Stimulated activated CD8-positive, alpha-beta memory T cell treated with anti-CD3 and anti-CD28 coated beads, Interleukin-15, amount 100 ng/mL, for 24 hours (primary cell): ENCODE results near the gene EEFSEC.
A peak's percentile ranks its signal among the peaks of the same experiment; 100 is the strongest.

Experiments
- DNase-seq: peaks from one replicate; pipeline ENCODE4 v3.0.0-alpha.2; 2020; ENCODE audit warnings: low read depth

Gene EEFSEC, protein sequence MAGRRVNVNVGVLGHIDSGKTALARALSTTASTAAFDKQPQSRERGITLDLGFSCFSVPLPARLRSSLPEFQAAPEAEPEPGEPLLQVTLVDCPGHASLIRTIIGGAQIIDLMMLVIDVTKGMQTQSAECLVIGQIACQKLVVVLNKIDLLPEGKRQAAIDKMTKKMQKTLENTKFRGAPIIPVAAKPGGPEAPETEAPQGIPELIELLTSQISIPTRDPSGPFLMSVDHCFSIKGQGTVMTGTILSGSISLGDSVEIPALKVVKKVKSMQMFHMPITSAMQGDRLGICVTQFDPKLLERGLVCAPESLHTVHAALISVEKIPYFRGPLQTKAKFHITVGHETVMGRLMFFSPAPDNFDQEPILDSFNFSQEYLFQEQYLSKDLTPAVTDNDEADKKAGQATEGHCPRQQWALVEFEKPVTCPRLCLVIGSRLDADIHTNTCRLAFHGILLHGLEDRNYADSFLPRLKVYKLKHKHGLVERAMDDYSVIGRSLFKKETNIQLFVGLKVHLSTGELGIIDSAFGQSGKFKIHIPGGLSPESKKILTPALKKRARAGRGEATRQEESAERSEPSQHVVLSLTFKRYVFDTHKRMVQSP

DNA sequence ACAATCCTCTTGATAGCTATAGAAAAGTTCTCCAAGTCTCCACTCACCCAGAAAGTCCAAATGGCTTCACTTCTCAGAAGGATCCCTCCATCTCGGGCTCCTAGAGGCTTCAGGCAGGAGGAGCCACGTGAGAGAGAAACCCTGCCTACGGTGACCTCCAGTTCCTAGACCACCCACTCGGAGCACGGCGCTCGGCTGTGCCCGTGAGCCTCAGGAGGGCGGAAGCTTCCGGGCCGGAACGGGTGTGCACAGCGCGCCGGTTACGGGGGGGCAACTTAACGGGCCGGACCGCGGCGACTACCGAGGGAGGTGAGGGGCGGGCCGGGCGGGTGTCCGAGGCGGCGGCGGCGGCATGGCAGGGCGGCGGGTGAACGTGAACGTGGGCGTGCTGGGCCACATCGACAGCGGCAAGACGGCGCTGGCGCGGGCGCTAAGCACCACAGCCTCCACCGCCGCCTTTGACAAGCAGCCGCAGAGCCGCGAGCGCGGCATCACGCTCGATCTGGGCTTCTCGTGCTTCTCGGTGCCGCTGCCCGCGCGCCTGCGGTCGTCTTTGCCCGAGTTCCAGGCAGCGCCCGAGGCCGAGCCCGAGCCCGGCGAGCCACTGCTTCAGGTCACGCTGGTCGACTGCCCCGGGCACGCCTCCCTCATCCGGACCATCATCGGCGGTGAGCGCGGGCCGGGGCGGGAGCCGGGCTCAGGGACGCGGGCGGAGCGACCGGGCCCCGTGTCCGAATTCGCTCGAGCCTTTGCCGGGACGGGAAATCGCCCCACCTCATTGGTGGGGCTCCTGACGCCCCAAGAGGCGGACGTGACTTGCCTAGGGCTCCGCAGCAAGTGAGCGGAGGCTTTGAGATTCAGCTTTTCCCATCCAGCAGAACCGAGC, at the start of gene EEFSEC:
EEFSEC (plus strand) TSS at position 326 of the 886 bp plus-strand sequence; CDS start at position 353, 27 bp downstream.
- peak; percentile 75 for DNase-seq

DNA sequence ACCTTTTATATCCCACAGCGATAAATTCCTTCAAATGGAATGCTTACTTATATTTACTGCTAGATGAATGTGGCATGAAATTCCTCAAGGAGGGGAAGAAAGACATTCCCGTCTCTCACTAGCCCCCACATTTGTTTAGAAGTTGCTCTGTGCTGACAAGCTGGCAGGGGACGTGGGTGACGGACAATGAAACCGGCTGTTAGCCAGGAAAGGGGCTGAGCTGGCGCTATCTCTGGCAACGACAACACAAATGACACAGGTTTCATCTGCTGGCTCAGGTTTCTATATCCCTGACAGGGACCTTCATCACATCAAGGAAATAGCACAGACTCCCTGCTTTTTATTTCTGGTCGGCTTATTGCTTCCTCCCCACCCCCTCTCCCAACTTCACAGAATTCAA, 45.4 kb upstream of the EEFSEC start:
- no peak for DNase-seq

DNA sequence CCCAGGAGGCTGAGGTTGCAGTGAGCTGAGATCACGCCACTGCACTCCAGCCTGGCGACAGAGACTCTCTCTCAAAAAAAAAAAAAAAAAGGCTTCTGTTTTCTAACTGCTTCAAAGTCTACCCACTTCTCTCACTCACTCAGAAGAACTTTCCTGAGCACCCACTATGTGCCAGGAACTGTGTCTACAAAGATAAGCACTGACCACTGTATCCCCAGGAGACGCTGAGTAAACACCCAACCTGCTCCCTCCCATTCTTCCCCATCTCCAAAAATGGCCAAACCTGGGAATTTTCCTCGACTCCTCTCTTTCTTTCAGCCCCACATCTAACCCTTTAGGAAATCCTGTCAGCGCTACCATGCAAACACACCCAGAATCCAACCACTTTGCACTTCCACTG, 42.1 kb upstream of the EEFSEC start:
- no peak for DNase-seq

DNA sequence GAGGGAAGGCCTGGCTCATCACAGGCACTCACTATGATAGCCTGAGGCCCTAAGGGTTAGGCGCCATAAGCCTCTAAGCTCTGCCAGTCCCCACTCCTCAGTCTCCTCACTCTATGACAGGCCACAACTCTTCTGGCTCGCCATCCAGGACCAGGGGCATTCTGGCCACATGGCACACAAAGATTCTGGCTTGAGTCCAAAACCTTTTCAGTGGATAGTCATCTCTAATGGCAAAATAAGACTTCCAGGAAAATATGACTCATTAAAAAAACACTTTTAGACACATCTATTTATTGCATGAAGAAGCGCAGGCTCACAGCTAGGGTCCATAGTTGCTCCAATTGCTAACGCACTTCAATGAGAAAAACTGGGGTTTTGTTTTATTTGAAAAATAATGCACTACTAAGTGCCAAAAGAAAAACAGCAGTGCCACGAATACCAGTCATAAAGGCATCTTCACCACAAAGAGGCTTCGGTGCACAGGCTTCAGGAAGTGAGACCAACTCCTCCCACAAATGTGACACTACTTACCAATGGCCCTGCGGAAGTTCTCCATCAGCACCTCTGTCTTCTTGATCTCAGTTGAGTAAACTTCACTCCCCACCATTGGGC, 40.8 kb upstream of the EEFSEC start:
- DNase-seq: no peak

DNA sequence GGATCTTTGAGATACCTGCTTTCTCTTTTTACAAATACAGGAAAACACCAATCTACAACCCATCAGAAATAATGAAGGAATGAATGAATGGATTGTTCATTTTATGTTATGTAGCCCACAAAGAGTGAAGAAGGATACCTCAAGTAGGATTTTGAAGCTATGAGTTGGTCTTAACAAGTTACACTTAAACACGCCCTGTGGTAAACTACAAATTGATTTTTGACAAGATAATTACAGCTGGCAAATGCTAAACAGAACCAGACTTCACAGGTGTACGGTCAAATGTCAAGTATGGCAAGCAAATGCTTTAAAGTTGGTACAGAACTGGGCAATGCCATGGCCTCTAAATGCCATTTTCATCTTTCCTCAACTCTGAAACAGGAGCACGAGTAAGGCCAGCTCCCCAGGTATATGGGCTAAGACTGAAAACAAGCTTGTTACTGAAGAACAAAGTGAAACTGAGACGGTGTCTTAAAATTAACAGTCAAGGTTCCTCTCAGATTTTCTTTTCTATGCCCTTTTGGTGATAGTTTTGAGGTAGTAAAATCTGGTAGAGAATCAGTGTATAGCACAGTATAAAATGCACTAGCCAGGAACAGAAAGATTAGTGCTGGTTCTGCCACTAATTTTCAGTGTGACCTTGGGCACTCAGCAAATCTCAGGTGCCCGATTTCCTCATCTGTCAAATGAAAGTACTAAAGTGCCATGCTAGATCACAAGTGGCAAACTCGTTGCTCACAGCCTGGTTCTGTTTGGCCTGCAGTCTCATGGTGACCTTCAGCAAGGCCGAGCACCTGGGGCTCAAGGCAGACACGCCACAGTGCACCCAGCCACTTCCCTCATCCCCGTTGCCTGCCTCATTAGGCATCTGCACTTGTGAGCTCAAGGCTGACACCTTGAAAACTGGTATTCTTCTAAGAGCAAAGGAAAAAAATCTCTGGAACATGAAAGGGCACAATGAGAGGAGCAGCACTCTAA, 39.2 kb upstream of the EEFSEC start:
- no peak for DNase-seq

DNA sequence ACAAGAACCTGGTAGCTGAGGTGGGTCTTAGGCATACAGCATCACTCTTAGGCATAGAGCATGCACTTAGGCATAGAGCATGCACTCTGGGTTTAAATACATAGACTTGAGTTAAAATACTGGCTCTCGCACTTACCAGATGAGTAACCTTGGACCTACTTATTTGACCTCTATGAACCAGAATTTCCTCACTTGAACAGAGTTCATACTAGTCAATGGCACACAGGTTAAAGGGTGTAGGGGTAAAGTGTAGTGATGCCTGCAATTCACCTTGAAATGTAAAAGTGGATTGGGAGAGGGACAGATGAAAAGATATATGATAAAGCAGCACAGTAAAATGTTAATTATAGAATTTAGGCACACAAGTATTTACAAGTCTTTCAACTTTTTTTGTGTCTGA, 31.3 kb upstream of the EEFSEC start:
- DNase-seq: no peak

DNA sequence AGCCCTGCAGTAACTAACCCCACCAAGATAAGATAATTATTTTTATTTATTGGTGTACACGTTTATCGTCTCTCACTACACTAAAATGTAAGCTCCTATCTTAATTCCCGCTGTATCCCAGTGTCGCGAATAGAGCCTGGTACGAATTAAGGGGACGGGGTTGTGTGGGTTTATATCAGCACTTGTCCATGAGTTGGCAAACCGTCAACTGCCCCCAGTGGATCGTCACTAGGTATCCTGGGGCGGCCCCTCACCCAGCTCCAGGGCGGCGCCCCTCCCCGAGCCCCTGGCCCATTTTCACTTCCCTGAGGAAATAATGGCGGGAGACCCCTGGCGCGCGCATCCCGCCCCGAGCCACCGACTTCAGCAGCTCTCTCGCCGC, 30.1 kb upstream of the EEFSEC start:
- DNase-seq: no peak

DNA sequence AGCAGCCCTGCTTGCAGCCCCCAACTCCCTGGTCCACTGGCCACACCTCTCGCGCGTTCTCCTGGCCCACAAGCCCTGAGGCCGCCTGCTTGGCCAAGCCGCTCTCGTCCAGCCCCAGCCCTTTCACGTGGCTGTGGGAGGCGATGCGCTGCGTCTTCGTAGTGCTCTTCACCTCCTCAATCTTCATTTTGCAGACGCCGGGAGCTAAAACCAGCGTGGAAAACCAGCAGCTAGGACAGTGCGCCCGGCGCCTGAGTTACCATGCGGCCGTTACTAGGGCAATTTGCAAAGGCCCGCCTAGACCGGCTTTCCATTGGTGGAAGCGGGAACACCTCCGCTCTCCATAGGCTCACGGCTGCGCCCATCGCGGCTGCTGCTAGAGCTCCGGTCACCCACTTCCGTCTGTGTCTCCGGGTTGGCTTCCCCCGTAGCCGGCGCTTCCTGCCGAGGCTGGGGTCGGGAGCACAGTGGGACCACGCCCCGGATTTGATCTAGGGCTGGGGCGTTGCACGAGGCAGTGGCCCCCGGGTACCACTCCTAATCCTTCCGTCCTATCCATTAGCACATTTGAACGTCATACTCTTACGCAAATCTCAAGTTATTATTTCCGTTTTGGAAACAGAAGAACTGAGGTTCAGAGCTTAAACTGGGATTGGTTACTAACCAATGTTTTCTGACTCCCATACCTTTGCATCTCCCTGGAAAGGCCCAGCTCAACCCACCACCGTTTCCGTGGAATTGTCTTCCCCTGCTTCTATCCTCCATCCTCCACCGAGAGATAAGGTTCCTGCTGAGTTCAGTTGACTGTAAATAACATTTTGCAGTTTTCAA, 29.5 kb upstream of the EEFSEC start, which contains the start of gene RUVBL1:
RUVBL1 (minus strand) TSS at position 275 of the 831 bp plus-strand sequence; CDS start at position 187, 88 bp downstream.
- peak; percentile 83 for DNase-seq

DNA sequence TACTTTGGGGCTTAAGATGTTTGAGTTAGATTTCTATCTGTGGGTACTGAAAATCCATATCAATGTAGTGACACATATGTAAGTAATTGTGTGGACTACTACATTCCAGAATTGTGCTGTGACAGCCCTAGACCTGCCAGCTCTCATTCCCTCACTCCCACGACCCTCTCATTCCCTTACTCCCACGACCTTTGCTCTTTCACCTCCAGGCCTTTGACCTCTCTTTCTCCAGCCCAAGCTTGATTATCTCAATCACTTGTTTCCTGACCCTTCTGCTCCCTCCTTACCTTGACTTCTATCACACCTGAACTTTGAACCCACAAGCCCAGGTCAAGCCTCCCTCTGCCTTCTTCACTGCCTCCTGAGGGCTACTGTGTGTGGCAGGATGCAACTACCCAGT, 26.0 kb upstream of the EEFSEC start:
- DNase-seq: no peak

DNA sequence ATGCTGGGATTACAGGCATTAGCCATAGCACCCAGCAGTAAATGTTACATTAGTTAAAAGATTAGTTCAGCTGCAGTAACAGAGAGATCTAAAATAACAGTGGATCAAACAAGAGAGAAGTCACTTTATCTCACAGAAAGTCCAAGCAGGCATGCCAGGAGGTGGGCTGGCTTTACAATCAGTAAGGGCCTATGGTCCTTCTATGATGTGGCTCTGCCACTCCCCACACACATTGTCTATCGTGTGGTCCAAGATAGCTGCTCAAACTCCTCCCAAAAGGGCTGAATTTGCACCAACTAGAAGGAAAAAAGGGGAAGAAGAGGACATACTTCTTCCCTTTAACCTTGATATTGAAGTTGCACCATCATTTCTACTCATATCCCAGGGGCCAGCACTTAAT, 25.0 kb upstream of the EEFSEC start:
- no peak for DNase-seq

DNA sequence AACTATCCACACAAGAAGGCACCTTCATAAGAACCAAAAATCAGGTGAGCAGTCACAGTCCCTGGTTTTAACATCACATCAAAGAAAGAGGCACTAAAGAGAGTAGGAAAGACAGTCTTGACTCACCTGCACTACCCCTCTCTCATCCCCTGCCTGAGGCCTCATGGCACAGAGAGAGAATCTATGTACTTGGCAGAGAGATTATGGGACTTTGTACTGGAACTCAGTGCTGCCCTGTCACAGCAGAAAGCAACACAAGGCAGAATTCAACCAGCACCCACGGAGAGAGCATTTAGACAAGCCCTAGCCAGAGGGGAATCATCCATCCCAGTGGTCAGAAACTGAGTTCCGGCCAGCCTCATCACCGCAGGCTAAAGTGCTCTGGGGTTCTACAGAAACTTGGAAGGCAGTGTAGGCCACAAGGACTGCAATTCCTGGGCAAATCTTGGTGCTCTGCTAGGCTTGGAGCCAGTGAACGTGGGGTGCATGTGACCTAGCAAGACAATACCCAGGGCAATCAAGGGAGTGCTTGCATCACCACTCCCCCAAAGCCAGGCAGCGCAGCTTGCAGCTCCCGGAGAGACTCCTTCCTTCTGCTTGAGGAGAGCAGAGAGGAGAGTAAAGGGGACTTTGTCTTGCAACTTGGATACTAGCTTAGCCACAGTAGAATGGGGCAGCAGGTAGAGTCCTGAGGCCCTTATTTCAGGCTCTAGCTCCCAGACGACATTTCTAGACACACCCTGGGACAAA, 21.2 kb upstream of the EEFSEC start:
- no peak for DNase-seq

DNA sequence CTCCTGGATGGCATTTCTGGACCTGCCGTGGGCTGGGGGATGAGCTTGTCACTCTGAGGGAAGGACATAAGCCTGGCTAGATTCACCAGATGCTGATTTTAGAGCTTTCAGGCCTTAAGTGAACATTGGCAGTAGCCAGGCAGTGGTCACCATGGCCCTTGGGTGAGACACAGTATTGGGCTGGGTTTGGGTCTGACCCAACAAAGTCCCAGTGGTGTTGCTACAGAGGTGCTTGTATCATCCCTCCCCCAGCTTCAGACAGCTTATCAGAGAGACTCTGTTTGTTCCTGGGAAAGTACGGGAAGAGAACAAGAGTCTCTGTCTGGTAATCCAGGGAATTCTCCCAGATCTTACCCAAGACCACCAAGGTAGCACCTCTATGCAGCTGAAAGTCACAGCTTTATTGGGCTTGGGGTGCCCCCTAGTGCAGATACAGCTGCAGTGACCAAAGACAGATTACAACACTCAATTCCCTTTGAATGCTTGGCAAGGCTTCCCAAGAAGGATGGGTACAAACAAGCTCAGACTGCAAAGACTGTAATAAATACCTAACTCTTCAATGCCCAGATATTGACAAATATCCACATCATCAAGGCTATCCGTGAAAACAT, 19.9 kb upstream of the EEFSEC start:
- no peak for DNase-seq

DNA sequence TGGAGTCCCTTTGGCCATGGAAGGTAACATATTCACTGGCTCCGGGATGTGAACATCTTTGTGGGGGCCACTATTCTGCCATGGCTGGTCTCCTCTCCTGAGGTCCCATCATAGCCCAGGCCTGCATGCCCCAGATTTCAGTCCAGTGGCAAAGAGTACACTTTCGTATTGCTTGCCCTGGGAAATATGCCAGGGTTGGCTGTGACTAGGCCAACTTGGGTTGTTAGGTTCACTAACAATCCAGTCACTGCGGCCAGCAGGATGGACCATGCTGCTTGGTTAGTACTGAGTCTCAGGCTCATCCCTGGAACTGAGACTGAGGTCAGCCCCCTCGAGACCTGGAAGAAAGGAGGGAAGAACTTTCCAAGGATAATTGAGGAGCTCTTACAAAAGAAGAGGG, 9.8 kb upstream of the EEFSEC start:
- no peak for DNase-seq

DNA sequence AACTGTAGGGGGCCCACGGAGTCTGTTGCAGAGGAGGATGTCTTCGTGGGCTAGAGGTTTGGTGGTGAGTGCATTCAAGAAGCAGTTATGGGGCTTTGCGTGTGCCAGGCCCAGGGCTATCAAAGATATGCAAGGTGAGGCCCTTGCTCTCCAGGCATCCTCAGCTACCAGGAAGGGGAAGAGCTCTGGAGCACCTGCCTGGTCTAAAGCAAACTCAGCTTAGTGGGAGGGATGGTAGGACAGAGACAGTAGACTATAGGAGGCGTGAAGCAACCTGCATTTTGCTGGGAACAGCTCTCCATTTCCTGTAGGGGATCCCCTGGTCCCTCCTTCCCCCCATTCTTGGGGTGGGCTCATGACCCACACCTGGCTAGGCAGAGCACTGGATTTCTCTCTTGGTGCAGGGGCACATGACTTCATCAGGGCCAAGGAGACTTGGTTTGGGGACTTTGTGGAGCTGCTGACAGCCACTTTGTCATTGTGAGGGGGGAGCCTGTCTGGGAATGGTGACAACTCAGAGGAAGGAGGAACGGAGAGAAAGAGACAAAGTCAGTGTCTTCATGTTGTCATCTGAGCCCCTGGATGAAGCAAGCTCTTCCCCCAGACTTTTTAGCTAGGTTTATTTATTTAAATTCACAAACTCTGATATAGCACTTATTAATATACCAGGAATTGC, 8.6 kb upstream of the EEFSEC start:
- DNase-seq: no peak

DNA sequence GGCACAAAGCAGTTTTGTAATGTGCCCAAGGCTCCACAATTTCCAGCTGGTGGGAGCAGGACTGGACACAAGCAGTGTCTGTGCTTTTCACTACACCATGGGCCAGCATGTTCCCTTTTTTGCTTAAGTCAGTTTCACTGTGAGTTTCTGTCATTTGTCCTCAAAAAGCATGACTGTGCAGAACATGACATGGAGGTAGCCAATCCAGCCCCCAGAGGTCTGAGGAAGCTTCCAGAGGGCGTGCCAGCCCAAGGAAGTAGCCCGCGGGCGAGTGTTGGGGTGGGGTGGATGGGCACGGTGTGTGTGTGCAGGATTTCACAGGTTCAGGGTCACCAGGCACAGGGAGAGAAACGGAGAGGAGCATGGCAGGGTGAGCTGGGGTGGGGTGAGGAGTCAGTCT, 8.0 kb upstream of the EEFSEC start:
- no peak for DNase-seq

DNA sequence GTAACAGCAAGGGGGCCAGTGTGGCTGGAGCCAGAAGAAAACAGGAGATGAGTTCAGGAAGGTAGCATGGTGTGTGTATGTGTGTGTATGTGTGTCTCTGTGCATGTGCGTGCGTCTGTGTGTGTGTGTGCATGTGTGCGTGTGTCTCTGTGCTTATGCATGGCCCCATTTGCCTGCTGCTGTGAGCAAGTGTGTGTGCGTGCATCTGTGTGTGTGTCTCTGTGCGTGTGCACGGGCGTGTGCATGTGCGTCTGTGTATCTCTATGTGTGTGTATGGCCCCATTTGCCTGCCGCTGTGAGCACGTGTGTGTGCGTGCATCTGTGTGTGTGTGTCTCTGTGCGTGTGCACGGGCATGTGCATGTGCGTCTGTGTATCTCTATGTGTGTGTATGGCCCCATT, 7.1 kb upstream of the EEFSEC start:
- no peak for DNase-seq

DNA sequence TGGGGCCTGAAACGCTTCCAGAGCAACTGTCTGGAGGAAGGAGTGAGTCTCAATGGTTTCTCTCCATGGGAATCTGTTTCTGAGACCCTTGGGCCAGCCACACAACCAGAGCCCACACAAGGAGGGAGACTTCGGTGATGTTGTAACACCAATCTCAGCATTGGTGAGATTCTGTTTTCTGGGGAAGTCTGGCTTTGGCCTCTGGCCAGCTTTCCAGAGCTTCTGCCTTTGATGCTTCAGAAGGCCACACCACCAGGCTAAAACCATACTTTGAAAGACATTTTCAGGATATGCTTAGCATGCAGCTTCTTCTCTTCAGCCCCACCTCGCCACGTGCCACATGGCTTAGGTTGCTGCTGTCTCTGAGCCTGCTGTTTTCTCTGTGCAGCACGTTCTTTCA, 3.6 kb upstream of the EEFSEC start:
- no peak for DNase-seq

DNA sequence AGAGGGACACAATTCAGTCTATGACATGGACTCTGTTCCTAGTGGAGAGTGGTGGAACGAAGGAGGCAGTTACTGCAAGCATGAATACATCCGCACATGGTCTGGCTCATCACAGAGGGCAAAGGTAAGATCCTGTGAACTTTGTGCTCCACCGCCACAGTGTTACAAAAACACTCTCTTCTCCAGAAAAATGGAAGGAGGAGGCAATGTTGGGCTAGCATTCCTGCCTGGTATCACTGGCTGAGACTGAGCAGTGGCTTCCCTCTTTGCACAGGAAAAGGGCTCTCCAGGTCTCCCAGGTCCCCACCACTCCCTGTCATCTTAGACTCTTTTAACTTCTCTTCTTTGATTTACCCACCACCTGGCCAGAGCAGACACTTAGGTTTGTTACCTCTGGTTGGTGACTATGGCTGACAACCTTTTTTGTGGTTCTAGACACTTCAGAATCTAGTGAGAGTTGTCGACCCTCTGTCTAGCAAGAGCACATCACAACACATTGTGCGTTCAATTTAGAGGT, 1.5 kb upstream of the EEFSEC start:
- no peak for DNase-seq
